ENCODE measurements around the gene MPP1.
A peak's percentile ranks its signal among the peaks of the same experiment; 100 is the strongest.

Gene MPP1

GRCh38 chrX:154751203-154751668, 54.0 kb downstream of the MPP1 start:
- H3K4me3 ChIP-seq (ENCODE audit: low read depth, low read length), result no peak overlapping the region
- ChIA-PET POLR2A (interaction anchor here (4.2 kb wide), 1 partner anchor 11 kb away, joined by 22 read pairs; the partner anchor contains the start of gene DKC1), CTCF (interaction anchor here (1.1 kb wide), 1 partner anchor 90 kb away, joined by 4 read pairs; no protein-coding TSS in a partner anchor)
- H3K36me3 ChIP-seq (ENCODE audit: control insufficient read depth in 2 of 2, insufficient read depth in 1 of 2, low read length in 2 of 2), result no peaks in the 10 kb centered on the region
- TF ChIP-seq SCRT2 (tag by site-specific recombination; IDR thresholded peaks at IDR 0.05) (peak; percentile 45), ZNF184 (tag by site-specific recombination; IDR thresholded peaks at IDR 0.05) (no peak), ZNF776 (tag by site-specific recombination; IDR thresholded peaks at IDR 0.05; ENCODE audit: borderline replicate concordance) (no peak), GFI1B (tag by site-specific recombination; IDR thresholded peaks at IDR 0.05) (no peak), ZFP37 (tag by site-specific recombination; IDR thresholded peaks at IDR 0.05) (no peak)
- TF ChIP-seq, protein P1, sequence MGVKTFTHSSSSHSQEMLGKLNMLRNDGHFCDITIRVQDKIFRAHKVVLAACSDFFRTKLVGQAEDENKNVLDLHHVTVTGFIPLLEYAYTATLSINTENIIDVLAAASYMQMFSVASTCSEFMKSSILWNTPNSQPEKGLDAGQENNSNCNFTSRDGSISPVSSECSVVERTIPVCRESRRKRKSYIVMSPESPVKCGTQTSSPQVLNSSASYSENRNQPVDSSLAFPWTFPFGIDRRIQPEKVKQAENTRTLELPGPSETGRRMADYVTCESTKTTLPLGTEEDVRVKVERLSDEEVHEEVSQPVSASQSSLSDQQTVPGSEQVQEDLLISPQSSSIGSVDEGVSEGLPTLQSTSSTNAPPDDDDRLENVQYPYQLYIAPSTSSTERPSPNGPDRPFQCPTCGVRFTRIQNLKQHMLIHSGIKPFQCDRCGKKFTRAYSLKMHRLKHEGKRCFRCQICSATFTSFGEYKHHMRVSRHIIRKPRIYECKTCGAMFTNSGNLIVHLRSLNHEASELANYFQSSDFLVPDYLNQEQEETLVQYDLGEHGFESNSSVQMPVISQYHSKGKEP (tag by site-specific recombination; IDR thresholded peaks at IDR 0.05), result no peak
- TF ChIP-seq, protein P2, sequence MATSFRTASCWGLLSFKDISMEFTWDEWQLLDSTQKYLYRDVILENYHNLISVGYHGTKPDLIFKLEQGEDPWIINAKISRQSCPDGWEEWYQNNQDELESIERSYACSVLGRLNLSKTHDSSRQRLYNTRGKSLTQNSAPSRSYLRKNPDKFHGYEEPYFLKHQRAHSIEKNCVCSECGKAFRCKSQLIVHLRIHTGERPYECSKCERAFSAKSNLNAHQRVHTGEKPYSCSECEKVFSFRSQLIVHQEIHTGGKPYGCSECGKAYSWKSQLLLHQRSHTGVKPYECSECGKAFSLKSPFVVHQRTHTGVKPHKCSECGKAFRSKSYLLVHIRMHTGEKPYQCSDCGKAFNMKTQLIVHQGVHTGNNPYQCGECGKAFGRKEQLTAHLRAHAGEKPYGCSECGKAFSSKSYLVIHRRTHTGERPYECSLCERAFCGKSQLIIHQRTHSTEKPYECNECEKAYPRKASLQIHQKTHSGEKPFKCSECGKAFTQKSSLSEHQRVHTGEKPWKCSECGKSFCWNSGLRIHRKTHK (tag by site-specific recombination; IDR thresholded peaks at IDR 0.05), result no peak
- no peaks in the 10 kb centered on the region for H3K4me1 ChIP-seq (ENCODE audit: control insufficient read depth, insufficient read depth, low read length)
- no peaks in the 10 kb centered on the region for H3K9me3 ChIP-seq (ENCODE audit: control insufficient read depth, insufficient read depth, low read depth, low read length)
- no peak overlapping the region for H3K27ac ChIP-seq (ENCODE audit: extremely low read depth, low read depth, low read length)

DNA sequence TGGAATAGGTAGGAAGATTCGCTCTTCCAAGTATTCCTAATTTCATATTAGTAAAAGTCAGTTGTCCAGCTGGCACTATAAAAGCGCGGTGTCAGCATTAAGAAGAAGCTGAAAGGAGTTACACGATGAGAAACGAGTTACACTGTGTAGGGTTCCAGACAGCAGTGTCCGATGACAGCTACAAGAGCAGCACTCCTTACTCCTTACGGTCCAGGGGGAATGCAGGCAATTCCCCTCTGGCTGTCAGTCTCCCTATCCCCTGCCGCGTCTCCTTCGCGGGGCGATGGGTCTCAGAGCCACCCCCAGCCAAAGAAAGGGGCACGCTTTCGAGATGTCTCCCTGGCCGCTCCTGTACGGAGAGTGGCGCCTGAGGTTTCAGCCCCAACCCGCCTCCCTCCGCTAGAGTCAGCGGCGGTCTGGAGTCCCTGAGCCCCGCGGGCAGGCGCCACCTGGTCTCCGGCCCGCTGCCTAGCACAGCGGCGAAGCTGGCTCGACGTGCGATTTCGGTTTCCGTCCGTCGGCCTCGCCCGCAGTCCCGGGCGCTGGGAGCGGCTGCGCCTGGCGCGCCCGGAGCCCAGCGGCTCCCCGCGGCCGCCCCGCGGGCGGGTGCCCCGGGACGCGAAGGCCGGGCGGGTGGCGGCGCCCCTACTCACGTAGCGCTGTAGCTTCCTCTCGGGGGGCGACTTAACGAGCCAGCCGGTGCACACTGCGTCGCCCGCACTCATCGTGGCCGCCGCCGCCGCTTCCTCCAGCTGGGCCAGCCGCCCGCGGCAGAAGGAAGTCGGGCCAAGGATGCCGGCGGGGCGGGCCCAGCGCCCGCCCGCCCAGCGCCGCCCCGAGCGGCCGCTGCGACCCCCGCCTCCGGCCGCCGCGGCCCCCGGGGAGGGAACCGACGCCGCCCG, 54.7 kb downstream of the MPP1 start, which contains the start of gene GAB3:
Gene GAB3, minus strand, starts transcription at position 777 of the 902 bp plus-strand sequence. Its CDS starts 52 bp downstream, at position 725.
- Histone ChIP-seq H3K4me3 (ENCODE audit: low read depth, low read length) (peak within 1 kb of the TSS; percentile 30), H3K27ac (ENCODE audit: extremely low read depth, low read depth, low read length) (no peak within 1 kb of the TSS), H3K4me1 (ENCODE audit: control insufficient read depth, insufficient read depth, low read length) (no peaks in the 10 kb centered on the region), H3K36me3 (ENCODE audit: control insufficient read depth in 2 of 2, insufficient read depth in 1 of 2, low read length in 2 of 2) (no peaks in the 10 kb centered on the region), H3K9me3 (ENCODE audit: control insufficient read depth, insufficient read depth, low read depth, low read length) (no peaks in the 10 kb centered on the region)
- CTCF ChIA-PET, result interaction anchor here (0.7 to 4.0 kb wide), 7 partner anchors 9 to 157 kb away, joined by 3 to 46 read pairs (median 9); partner anchors contain the start of gene DKC1
- POLR2A ChIA-PET, result interaction anchor here (0.6 to 4.2 kb wide), 3 partner anchors 12 to 55 kb away, joined by 3 to 22 read pairs (median 5); partner anchors contain the start of gene DKC1
- TF ChIP-seq ZNF398 (tag by site-specific recombination; IDR thresholded peaks at IDR 0.05) (no peak), ZNF341 (tag by site-specific recombination; IDR thresholded peaks at IDR 0.05; ENCODE audit: low read depth) (peak; percentile 83), ZNF23 (tag by site-specific recombination; IDR thresholded peaks at IDR 0.05; ENCODE audit: borderline replicate concordance) (no peak), KLF10 (tag by site-specific recombination; IDR thresholded peaks at IDR 0.05) (no peak), ZFHX2 (tag by site-specific recombination; conservative IDR thresholded peaks at IDR 0.05) (no peak), ZNF777 (tag by site-specific recombination; IDR thresholded peaks at IDR 0.05; ENCODE audit: borderline replicate concordance) (peak; percentile 61; the same call in 1 of the 2 replicates), ZNF112 (tag by site-specific recombination; IDR thresholded peaks at IDR 0.05) (no peak), BCL11A (tag by site-specific recombination; IDR thresholded peaks at IDR 0.05; ENCODE audit: low read depth) (no peak), ZBTB20 (tag by site-specific recombination; IDR thresholded peaks at IDR 0.05) (peak; percentile 34; the same call in 1 of the 2 replicates), ZIC2 (tag by site-specific recombination; IDR thresholded peaks at IDR 0.05) (0 out of 2 replicates have a peak, but pooled peaks have one; percentile 10), ZNF19 (tag by site-specific recombination; IDR thresholded peaks at IDR 0.05; ENCODE audit: low read depth) (no peak), ZNF600 (tag by site-specific recombination; IDR thresholded peaks at IDR 0.05) (peak; percentile 51), ZBTB17 (tag by site-specific recombination; IDR thresholded peaks at IDR 0.05) (peak; percentile 79), ZBTB8A (tag by site-specific recombination; IDR thresholded peaks at IDR 0.05) (peak; percentile 64), ZNF692 (tag by site-specific recombination; IDR thresholded peaks at IDR 0.05) (no peak)
- TF ChIP-seq, protein P3, sequence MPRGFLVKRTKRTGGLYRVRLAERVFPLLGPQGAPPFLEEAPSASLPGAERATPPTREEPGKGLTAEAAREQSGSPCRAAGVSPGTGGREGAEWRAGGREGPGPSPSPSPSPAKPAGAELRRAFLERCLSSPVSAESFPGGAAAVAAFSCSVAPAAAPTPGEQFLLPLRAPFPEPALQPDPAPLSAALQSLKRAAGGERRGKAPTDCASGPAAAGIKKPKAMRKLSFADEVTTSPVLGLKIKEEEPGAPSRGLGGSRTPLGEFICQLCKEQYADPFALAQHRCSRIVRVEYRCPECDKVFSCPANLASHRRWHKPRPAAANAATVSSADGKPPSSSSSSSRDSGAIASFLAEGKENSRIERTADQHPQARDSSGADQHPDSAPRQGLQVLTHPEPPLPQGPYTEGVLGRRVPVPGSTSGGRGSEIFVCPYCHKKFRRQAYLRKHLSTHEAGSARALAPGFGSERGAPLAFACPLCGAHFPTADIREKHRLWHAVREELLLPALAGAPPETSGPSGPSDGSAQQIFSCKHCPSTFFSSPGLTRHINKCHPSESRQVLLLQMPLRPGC (tag by site-specific recombination; IDR thresholded peaks at IDR 0.05), result no peak
- TF ChIP-seq, protein P4, sequence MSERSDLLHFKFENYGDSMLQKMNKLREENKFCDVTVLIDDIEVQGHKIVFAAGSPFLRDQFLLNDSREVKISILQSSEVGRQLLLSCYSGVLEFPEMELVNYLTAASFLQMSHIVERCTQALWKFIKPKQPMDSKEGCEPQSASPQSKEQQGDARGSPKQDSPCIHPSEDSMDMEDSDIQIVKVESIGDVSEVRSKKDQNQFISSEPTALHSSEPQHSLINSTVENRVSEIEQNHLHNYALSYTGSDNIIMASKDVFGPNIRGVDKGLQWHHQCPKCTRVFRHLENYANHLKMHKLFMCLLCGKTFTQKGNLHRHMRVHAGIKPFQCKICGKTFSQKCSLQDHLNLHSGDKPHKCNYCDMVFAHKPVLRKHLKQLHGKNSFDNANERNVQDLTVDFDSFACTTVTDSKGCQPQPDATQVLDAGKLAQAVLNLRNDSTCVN (tag by site-specific recombination; optimal IDR thresholded peaks at IDR 0.05), result peak; percentile 41
